GM08714 (cell line): ENCODE measurements around the gene SETD7.

Source experiments
- H3K4me3 ChIP-seq: fragments of 200-500 bp; sonication (Bioruptor generic); 2 replicates; pipeline ENCODE4 v1.5.1; 2014; ENCODE audit warnings: mild to moderate bottlenecking, low read length, inconsistent platforms
- ZNF274 ChIP-seq: IDR thresholded peaks from 2 replicates; pipeline ENCODE4 v1.6.1; 2012; ENCODE audit warnings: mild to moderate bottlenecking, low read depth, low read length

The SETD7 gene

GRCh38 chr4:139560406-139561104 lies 4.5 kb upstream of the SETD7 start:
- H3K4me3 ChIP-seq, result no peak overlapping the region
- TF ChIP-seq ZNF274, result no peak

DNA sequence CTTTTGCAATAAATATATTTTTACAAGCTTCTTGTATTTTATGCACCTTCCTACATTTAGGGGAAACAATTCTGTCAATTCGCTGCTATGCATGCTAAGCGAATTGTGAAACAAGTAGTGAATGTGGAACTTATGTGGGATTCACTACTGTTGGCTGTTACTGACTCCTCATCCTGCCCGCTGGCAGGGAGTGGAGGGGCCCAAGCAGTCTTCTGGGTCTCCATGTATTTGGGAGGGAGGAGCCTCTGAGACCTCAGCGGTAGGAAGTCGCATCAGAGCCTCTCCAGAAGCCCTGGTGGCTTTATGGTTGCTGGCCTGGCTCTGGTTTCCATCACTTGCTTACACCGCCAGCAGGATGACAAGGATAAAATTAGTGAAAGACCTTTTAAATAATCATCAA lies 3.7 kb upstream of the SETD7 start:
- no peak overlapping the region for H3K4me3 ChIP-seq
- TF ChIP-seq ZNF274, result no peak

DNA sequence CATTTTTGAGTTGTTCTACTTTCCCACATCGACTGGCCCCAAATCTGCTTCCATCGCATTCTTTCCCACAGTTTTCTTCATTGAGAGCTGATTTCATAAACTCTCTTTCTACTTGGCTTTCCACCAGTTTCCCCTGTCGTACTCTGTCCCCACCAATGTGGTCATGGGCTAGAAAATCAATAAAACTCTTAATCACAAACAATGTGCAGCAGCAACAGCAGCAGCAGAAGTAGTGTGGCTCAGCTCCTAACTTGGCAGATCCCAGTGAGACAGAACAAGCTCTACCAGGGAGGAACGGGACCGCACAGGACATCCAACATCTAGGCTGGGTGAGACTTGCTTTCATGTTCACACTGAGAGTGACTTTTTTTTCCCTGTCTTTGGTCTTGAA lies 3.1 kb upstream of the SETD7 start:
- no peak for TF ChIP-seq ZNF274
- H3K4me3 ChIP-seq, result no peak overlapping the region

DNA sequence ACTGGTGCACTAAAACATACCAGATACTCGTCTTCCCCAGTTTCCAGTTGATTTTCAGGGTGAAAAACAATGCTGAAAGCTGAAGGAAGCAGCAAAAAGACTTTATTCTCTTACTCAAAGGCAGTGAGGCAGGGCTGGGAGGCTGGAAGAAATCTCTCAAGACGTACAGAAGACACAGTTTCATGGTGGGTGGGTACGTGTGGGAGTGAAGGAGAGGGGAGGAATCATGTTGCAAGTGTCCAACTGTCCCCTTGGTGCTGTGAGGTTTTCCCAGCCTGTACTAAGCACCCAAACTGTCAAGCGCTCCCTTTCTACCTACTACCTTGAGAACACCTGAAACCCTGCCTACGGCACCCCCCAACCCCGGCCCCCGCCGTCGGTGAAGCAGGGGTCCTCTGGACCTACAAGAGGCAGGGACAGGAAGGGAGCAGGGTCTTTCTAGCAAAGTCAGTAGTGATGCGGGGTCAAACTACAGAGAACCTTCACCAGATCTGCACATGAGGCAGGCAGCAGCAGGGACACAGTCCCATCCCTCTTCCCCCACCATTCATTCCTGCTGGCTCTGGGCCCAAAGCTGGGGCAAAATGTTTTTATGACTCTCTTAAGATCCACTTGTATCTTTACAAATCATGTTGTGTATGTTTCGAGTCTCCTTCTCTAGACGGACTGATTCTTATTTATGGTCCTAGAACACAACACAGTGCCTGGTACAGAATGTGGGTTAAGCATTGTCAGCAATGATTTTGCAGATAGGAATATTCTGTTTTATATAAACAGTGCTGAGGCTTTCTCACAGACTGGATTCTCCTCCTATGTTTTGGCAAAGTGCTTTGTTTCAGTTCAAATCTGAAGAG lies 2.4 kb upstream of the SETD7 start:
- H3K4me3 ChIP-seq, result no peak overlapping the region
- no peak for TF ChIP-seq ZNF274

GRCh38 chr4:139557556-139558110 lies 1.6 kb upstream of the SETD7 start:
- no peak for TF ChIP-seq ZNF274
- no peak overlapping the region; the same call in 1 of the 2 replicates for H3K4me3 ChIP-seq

- H3K4me3 ChIP-seq, result peak overlapping the region; percentile 76; the same call in 1 of the 2 replicates
- TF ChIP-seq ZNF274, result no peak
Observed at GRCh38 chr4:139556724-139557555, 921 bp upstream of the SETD7 start.

DNA sequence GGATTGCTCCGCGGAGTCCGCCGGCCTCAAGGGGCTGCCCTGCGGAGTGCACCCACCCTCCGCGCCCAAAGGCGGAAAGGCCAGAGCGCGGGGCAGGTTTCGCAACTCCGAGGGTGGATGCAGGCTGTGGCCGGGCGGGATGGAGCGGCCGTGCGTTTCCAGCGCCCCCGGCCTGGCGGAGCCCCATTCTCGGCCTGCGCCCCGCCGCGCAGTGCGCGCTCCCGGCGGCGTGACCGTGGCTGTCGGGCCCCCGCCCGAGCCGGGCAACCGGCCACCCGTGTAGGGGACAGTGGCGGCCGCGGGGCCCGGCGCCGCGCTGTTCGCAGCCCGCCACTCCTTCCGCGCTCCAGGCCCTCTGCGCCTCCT lies 331 bp downstream of the SETD7 start:
- peak overlapping the region; percentile 76; the same call in 1 of the 2 replicates for H3K4me3 ChIP-seq
- TF ChIP-seq ZNF274, result no peak

- peak overlapping the region; percentile 76 for H3K4me3 ChIP-seq
- TF ChIP-seq ZNF274, result no peak
Observed at GRCh38 chr4:139554893-139555704, 920 bp downstream of the SETD7 start.

GRCh38 chr4:139554642-139554892 lies 1.5 kb downstream of the SETD7 start:
- TF ChIP-seq ZNF274, result no peak
- peak overlapping the region; percentile 76; the same call in 1 of the 2 replicates for H3K4me3 ChIP-seq

- H3K4me3 ChIP-seq, result no peak overlapping the region; the same call in 1 of the 2 replicates
- TF ChIP-seq ZNF274, result no peak
Observed at GRCh38 chr4:139553751-139554641, 2.0 kb downstream of the SETD7 start.

- no peak for TF ChIP-seq ZNF274
- no peak overlapping the region for H3K4me3 ChIP-seq
Observed at GRCh38 chr4:139552517-139553307, 3.3 kb downstream of the SETD7 start.
